ENCODE data around the gene RBFOX1.
A peak's percentile ranks its signal among the peaks of the same experiment; 100 is the strongest.

Gene RBFOX1

GRCh38 chr16:7332611-7333010, at the start of gene RBFOX1:
Gene RBFOX1 (plus strand): TSS chr16:7332845.
- DNase-seq (ENCODE audit: low spot score): no peak

- DNase-seq (ENCODE audit: low spot score): no peak
These were observed 47.9 kb upstream of the RBFOX1 start for GRCh38 chr16:7284780-7285179.

- no peak for DNase-seq (ENCODE audit: low spot score)
These were observed 47.1 kb upstream of the RBFOX1 start for GRCh38 chr16:7285520-7285919.

- DNase-seq (ENCODE audit: low spot score): no peak
These were observed 43.3 kb upstream of the RBFOX1 start for GRCh38 chr16:7289299-7289698.

- no peak for DNase-seq (ENCODE audit: low spot score)
These were observed 42.0 kb upstream of the RBFOX1 start for GRCh38 chr16:7290682-7291081.

- DNase-seq (ENCODE audit: low spot score): no peak
These were observed 38.6 kb upstream of the RBFOX1 start for GRCh38 chr16:7294020-7294419.

GRCh38 chr16:7303052-7303610, 29.5 kb upstream of the RBFOX1 start:
- DNase-seq (ENCODE audit: low spot score): no peak

GRCh38 chr16:7303660-7304200, 28.9 kb upstream of the RBFOX1 start:
- DNase-seq (ENCODE audit: low spot score): no peak

- no peak for DNase-seq (ENCODE audit: low spot score)
These were observed 28.4 kb upstream of the RBFOX1 start for GRCh38 chr16:7304279-7304678.

- DNase-seq (ENCODE audit: low spot score): no peak
These were observed 27.7 kb upstream of the RBFOX1 start for GRCh38 chr16:7304958-7305357.

- peak; percentile 18 for DNase-seq (ENCODE audit: low spot score)
These were observed 19.5 kb upstream of the RBFOX1 start for GRCh38 chr16:7313170-7313569.

GRCh38 chr16:7314163-7314562, 18.5 kb upstream of the RBFOX1 start:
- no peak for DNase-seq (ENCODE audit: low spot score)

GRCh38 chr16:7315813-7316212, 16.8 kb upstream of the RBFOX1 start:
- DNase-seq (ENCODE audit: low spot score): no peak

- DNase-seq (ENCODE audit: low spot score): no peak
These were observed 16.3 kb upstream of the RBFOX1 start for GRCh38 chr16:7316281-7316888.

- DNase-seq (ENCODE audit: low spot score): no peak
These were observed 14.7 kb upstream of the RBFOX1 start for GRCh38 chr16:7317982-7318381.

GRCh38 chr16:7318686-7319085, 14.0 kb upstream of the RBFOX1 start:
- no peak for DNase-seq (ENCODE audit: low spot score)

- DNase-seq (ENCODE audit: low spot score): no peak
These were observed 13.1 kb upstream of the RBFOX1 start for GRCh38 chr16:7319514-7319913.

- no peak for DNase-seq (ENCODE audit: low spot score)
These were observed 11.0 kb upstream of the RBFOX1 start for GRCh38 chr16:7321661-7322060.

GRCh38 chr16:7324321-7324720, 8.3 kb upstream of the RBFOX1 start:
- DNase-seq (ENCODE audit: low spot score): no peak

GRCh38 chr16:7325834-7326233, 6.8 kb upstream of the RBFOX1 start:
- no peak for DNase-seq (ENCODE audit: low spot score)

GRCh38 chr16:7330709-7331108, 1.9 kb upstream of the RBFOX1 start:
- no peak for DNase-seq (ENCODE audit: low spot score)

- DNase-seq (ENCODE audit: low spot score): no peak
These were observed 648 bp upstream of the RBFOX1 start for GRCh38 chr16:7331997-7332396.

GRCh38 chr16:7333180-7333725, 608 bp downstream of the RBFOX1 start:
- no peak for DNase-seq (ENCODE audit: low spot score)
